SK-N-SH treated with all-trans-retinoic acid at 6 μM for 48 hours (cell line): ENCODE data around the gene CSNK1G1.
A peak's percentile ranks its signal among the peaks of the same experiment; 100 is the strongest.

Experiments used
- ATAC-seq: fragments of 200-7000 bp; cut with Tn5 transposase; 3 replicates; pipeline ENCODE4 v1.9.1; 2020; ENCODE audit warnings: mild to moderate bottlenecking, moderate library complexity
- BACH2 ChIP-seq: fragments of 250-450 bp; sonication (Bioruptor Pico); IDR thresholded peaks from 2 replicates; pipeline ENCODE4 v1.9.0; 2021; ENCODE audit warnings: mild to moderate bottlenecking, borderline replicate concordance
- CREB5 ChIP-seq: fragments of 250-450 bp; sonication (Bioruptor Pico); IDR thresholded peaks from 2 replicates; pipeline ENCODE4 v1.5.1; 2020; ENCODE audit warnings: low read depth, mild to moderate bottlenecking, moderate library complexity
- CSDC2 ChIP-seq: fragments of 250-450 bp; sonication (Bioruptor Pico); IDR thresholded peaks from 2 replicates; pipeline ENCODE4 v1.5.0; 2020; ENCODE audit warnings: mild to moderate bottlenecking, moderate library complexity
- GLIS3 ChIP-seq: fragments of 250-450 bp; sonication (Bioruptor Pico); IDR thresholded peaks from 2 replicates; pipeline ENCODE4 v1.5.0; 2020; ENCODE audit warnings: mild to moderate bottlenecking, moderate library complexity
- PPARA ChIP-seq: fragments of 250-450 bp; sonication (Bioruptor Pico); IDR thresholded peaks from 2 replicates; pipeline ENCODE4 v1.5.0; 2020; ENCODE audit warnings: mild to moderate bottlenecking, borderline replicate concordance
- RARB ChIP-seq: fragments of 250-450 bp; sonication (Bioruptor Pico); IDR thresholded peaks from 2 replicates; pipeline ENCODE4 v1.8.0; 2021; ENCODE audit warnings: mild to moderate bottlenecking, moderate library complexity
- SNAI2 ChIP-seq: fragments of 250-450 bp; sonication (Bioruptor Pico); IDR thresholded peaks from 2 replicates; pipeline ENCODE4 v1.5.0; 2020; ENCODE audit warnings: mild to moderate bottlenecking, moderate library complexity
- TCF4 ChIP-seq: fragments of 250-450 bp; sonication (Bioruptor Pico); IDR thresholded peaks from 2 replicates; pipeline ENCODE4 v1.8.0; 2021; ENCODE audit warnings: mild to moderate bottlenecking, moderate library complexity, borderline replicate concordance
- TOX ChIP-seq: fragments of 250-450 bp; sonication (Bioruptor Pico); IDR thresholded peaks from 2 replicates; pipeline ENCODE4 v1.8.0; 2021; ENCODE audit warnings: mild to moderate bottlenecking, moderate library complexity, borderline replicate concordance
- ZC3H10 ChIP-seq: fragments of 250-450 bp; sonication (Bioruptor Pico); IDR thresholded peaks from 2 replicates; pipeline ENCODE4 v1.5.1; 2021; ENCODE audit warnings: mild to moderate bottlenecking, moderate library complexity
- ZFP3 ChIP-seq: fragments of 250-450 bp; sonication (Bioruptor Pico); IDR thresholded peaks from 2 replicates; pipeline ENCODE4 v1.5.0; 2020; ENCODE audit warnings: mild to moderate bottlenecking, moderate library complexity
- ZNF70 ChIP-seq: fragments of 450-650 bp; formaldehyde crosslinking; IDR thresholded peaks from 2 replicates; pipeline ENCODE4 v1.5.0; 2020; ENCODE audit warnings: mild to moderate bottlenecking, moderate library complexity
- ZNF8 ChIP-seq: fragments of 450-650 bp; formaldehyde crosslinking; IDR thresholded peaks from 2 replicates; pipeline ENCODE4 v1.5.0; 2020; ENCODE audit warnings: mild to moderate bottlenecking, moderate library complexity
- TF ChIP-seq, protein P1 (sequence below): fragments of 250-450 bp; sonication (Bioruptor Pico); IDR thresholded peaks from 2 replicates; pipeline ENCODE4 v1.8.0; 2021; ENCODE audit warnings: low read depth, mild to moderate bottlenecking, moderate library complexity, borderline replicate concordance
- TF ChIP-seq, protein P2 (sequence below): fragments of 250-450 bp; sonication (Bioruptor Pico); IDR thresholded peaks from 2 replicates; pipeline ENCODE4 v1.5.1; 2021; ENCODE audit warnings: mild to moderate bottlenecking, moderate library complexity
- TF ChIP-seq, protein P3 (sequence below): fragments of 250-450 bp; sonication (Bioruptor Pico); IDR thresholded peaks from 2 replicates; pipeline ENCODE4 v1.8.0; 2020; ENCODE audit warnings: mild to moderate bottlenecking, moderate library complexity, borderline replicate concordance

The CSNK1G1 gene

GRCh38 chr15:64209680-64210334 lies 146.2 kb downstream of the CSNK1G1 start:
- TF ChIP-seq ZC3H10 (CRISPR knock-in tag) (no peak), TCF4 (CRISPR knock-in tag) (no peak)
- TF ChIP-seq, all 23 proteins: peak for 0
- peak; percentile 72 for ATAC-seq

DNA sequence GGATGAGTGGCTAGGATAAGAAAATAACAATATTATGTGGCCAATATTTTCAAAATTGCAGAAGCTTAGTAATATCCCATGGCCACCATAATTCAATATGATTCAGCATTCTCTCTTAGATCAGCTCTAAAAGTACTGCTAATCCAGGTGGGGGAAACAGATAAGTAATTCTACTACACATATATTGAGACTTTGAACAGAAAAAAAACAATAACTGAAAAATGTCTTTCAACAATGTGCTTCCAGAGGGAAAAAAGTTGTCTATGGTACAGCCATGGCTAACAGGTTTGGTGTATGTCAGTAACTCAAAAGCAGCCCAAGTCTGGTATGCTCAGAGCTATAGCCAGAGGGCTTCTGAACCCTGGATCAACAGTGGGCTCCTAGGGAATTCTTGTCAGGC lies 150.8 kb downstream of the CSNK1G1 start:
- ATAC-seq, result no peak
- TF ChIP-seq CREB5 (CRISPR knock-in tag) (no peak), PPARA (CRISPR knock-in tag) (no peak), SNAI2 (CRISPR knock-in tag) (no peak), TOX (no peak), BACH2 (CRISPR knock-in tag) (no peak)
- TF ChIP-seq, protein P1, sequence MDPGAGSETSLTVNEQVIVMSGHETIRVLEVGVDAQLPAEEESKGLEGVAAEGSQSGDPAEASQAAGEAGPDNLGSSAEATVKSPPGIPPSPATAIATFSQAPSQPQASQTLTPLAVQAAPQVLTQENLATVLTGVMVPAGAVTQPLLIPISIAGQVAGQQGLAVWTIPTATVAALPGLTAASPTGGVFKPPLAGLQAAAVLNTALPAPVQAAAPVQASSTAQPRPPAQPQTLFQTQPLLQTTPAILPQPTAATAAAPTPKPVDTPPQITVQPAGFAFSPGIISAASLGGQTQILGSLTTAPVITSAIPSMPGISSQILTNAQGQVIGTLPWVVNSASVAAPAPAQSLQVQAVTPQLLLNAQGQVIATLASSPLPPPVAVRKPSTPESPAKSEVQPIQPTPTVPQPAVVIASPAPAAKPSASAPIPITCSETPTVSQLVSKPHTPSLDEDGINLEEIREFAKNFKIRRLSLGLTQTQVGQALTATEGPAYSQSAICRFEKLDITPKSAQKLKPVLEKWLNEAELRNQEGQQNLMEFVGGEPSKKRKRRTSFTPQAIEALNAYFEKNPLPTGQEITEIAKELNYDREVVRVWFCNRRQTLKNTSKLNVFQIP (CRISPR knock-in tag), result no peak

- no peak for TF ChIP-seq ZFP3
- no peak for TF ChIP-seq TOX
- TF ChIP-seq, protein P2, sequence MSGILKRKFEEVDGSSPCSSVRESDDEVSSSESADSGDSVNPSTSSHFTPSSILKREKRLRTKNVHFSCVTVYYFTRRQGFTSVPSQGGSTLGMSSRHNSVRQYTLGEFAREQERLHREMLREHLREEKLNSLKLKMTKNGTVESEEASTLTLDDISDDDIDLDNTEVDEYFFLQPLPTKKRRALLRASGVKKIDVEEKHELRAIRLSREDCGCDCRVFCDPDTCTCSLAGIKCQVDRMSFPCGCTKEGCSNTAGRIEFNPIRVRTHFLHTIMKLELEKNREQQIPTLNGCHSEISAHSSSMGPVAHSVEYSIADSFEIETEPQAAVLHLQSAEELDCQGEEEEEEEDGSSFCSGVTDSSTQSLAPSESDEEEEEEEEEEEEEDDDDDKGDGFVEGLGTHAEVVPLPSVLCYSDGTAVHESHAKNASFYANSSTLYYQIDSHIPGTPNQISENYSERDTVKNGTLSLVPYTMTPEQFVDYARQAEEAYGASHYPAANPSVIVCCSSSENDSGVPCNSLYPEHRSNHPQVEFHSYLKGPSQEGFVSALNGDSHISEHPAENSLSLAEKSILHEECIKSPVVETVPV, result no peak
- TF ChIP-seq CREB5 (CRISPR knock-in tag), result no peak
- TF ChIP-seq RARB (CRISPR knock-in tag), result no peak
- TF ChIP-seq, all 23 proteins: peak for 0
- peak; percentile 86 for ATAC-seq
These were observed 158.5 kb downstream of the CSNK1G1 start for GRCh38 chr15:64197425-64197824.

DNA sequence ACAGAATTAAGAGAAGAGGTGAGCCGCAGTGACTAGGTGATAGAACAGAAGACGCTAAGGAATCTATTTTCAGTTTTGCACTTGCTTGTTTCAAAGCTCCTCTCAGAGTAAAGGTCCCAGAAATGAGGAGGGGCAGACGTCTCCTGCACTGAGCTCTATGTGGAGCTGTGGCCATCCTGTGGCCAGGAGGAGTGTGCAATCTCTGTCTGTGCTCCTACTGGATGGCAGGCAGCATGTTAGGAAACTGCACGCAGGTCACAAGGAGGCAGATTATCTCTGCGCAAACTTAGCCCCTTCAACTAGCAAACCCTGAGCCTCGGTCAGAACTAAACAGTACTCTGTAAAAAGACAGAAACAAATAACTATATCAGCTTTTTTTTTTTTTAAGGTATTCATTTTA lies 162.0 kb downstream of the CSNK1G1 start:
- no peak for TF ChIP-seq ZNF70 (CRISPR knock-in tag)
- TF ChIP-seq, protein P1 (CRISPR knock-in tag), result no peak
- no peak for ATAC-seq

- no peak for TF ChIP-seq TCF4 (CRISPR knock-in tag)
- TF ChIP-seq RARB (CRISPR knock-in tag), result no peak
- TF ChIP-seq GLIS3 (CRISPR knock-in tag), result no peak
- TF ChIP-seq CSDC2 (CRISPR knock-in tag), result no peak
- TF ChIP-seq, protein P3, sequence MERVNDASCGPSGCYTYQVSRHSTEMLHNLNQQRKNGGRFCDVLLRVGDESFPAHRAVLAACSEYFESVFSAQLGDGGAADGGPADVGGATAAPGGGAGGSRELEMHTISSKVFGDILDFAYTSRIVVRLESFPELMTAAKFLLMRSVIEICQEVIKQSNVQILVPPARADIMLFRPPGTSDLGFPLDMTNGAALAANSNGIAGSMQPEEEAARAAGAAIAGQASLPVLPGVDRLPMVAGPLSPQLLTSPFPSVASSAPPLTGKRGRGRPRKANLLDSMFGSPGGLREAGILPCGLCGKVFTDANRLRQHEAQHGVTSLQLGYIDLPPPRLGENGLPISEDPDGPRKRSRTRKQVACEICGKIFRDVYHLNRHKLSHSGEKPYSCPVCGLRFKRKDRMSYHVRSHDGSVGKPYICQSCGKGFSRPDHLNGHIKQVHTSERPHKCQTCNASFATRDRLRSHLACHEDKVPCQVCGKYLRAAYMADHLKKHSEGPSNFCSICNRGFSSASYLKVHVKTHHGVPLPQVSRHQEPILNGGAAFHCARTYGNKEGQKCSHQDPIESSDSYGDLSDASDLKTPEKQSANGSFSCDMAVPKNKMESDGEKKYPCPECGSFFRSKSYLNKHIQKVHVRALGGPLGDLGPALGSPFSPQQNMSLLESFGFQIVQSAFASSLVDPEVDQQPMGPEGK, result no peak
- TF ChIP-seq ZNF8 (CRISPR knock-in tag), result no peak
- no peak for TF ChIP-seq SNAI2 (CRISPR knock-in tag)
- TF ChIP-seq, all 23 proteins: peak for 0
- ATAC-seq, result no peak
These were observed 163.8 kb downstream of the CSNK1G1 start for GRCh38 chr15:64191971-64192830.
